Mesendoderm (in vitro differentiated cells): ENCODE measurements around the gene LGALS12.

Experiments used
- DNase-seq: peaks from one replicate; pipeline ENCODE4 v3.0.0; 2013
- H2AK5ac ChIP-seq: 2 replicates; pipeline ENCODE4 v1.6.1; 2013; ENCODE audit warnings: low read length, inconsistent platforms
- H2BK120ac ChIP-seq: 2 replicates; pipeline ENCODE4 v1.6.1; 2013; ENCODE audit warnings: low read depth, mild to moderate bottlenecking, low read length, moderate library complexity, mixed read lengths
- H2BK15ac ChIP-seq: replicated peaks from 2 replicates; pipeline ENCODE4 v1.6.1; 2013; ENCODE audit warnings: low read depth, mild to moderate bottlenecking, moderate library complexity
- H2BK5ac ChIP-seq: 2 replicates; pipeline ENCODE4 v1.6.1; 2013; ENCODE audit warnings: low read length, inconsistent platforms
- H3K18ac ChIP-seq: 2 replicates; pipeline ENCODE4 v1.6.1; 2013; ENCODE audit warnings: mild to moderate bottlenecking, low read length, mixed read lengths
- H3K23ac ChIP-seq: one replicate; pipeline ENCODE4 v1.6.1; 2013; ENCODE audit warnings: low read length
- H3K27ac ChIP-seq: 2 replicates; pipeline ENCODE4 v1.5.1; 2013; ENCODE audit warnings: low read depth, mild to moderate bottlenecking, inconsistent platforms, low read length, moderate library complexity
- H3K27me3 ChIP-seq: 2 replicates; pipeline ENCODE4 v1.6.1; 2013; ENCODE audit warnings: low read length, control low read depth, mild to moderate bottlenecking, inconsistent platforms; ENCODE audit not compliant: insufficient read depth, poor library complexity
- H3K36me3 ChIP-seq: 2 replicates; pipeline ENCODE4 v1.6.1; 2013; ENCODE audit warnings: low read length, inconsistent platforms; ENCODE audit not compliant: control insufficient read depth, insufficient read depth
- H3K4ac ChIP-seq: one replicate; pipeline ENCODE4 v1.6.1; 2013; ENCODE audit warnings: low read depth, mild to moderate bottlenecking, low read length, moderate library complexity
- H3K4me1 ChIP-seq: 2 replicates; pipeline ENCODE4 v1.6.1; 2013; ENCODE audit warnings: low read depth, low read length, inconsistent platforms; ENCODE audit not compliant: control insufficient read depth
- H3K4me2 ChIP-seq: 2 replicates; pipeline ENCODE4 v1.6.1; 2013; ENCODE audit warnings: low read length
- H3K4me3 ChIP-seq: 2 replicates; pipeline ENCODE4 v1.5.1; 2013; ENCODE audit warnings: mild to moderate bottlenecking, low read length
- H3K56ac ChIP-seq: one replicate; pipeline ENCODE4 v1.6.1; 2013; ENCODE audit warnings: low read length
- H3K79me1 ChIP-seq: 2 replicates; pipeline ENCODE4 v1.6.1; 2013; ENCODE audit warnings: low read length, inconsistent platforms
- H3K79me2 ChIP-seq: 2 replicates; pipeline ENCODE4 v1.6.1; 2013; ENCODE audit warnings: mild to moderate bottlenecking, low read length; ENCODE audit not compliant: control insufficient read depth, insufficient read depth
- H3K9ac ChIP-seq: 2 replicates; pipeline ENCODE4 v1.6.1; 2013; ENCODE audit warnings: low read length, inconsistent platforms
- H4K5ac ChIP-seq: one replicate; pipeline ENCODE4 v1.6.1; 2013; ENCODE audit warnings: low read length
- H4K8ac ChIP-seq: one replicate; pipeline ENCODE4 v1.6.1; 2013; ENCODE audit warnings: low read depth, mild to moderate bottlenecking, control low read depth, low read length, moderate library complexity
- WGBS: extraction: QIAGEN DNeasy Blood & Tissue Kit; methylation state at CpG from one replicate; pipeline ENCODE4 v1.1.7; 2013; ENCODE audit warnings: low lambda C conversion rate, missing lambda C conversion rate; ENCODE audit not compliant: insufficient coverage; ENCODE audit errors: extremely low coverage; 5-methylcytosine and 5-hydroxymethylcytosine counted together

LGALS12 gene

GRCh38 chr11:63551889-63552266 lies 46.0 kb downstream of the LGALS12 start:
- H2AK5ac ChIP-seq = no peak overlapping the region
- H3K79me2 ChIP-seq = no peaks in the 10 kb centered on the region
- H3K18ac ChIP-seq = no peak overlapping the region
- H4K5ac ChIP-seq = no peak overlapping the region
- no peak overlapping the region for H3K9ac ChIP-seq
- no peak overlapping the region for H3K4me3 ChIP-seq
- H2BK15ac ChIP-seq = no peak overlapping the region
- H4K8ac ChIP-seq = no peak overlapping the region
- H3K23ac ChIP-seq = no peak overlapping the region
- H3K4ac ChIP-seq = no peak overlapping the region
- WGBS = no CpG with 5 or more reads among the region's 6 CpGs
- H3K79me1 ChIP-seq = no peaks in the 10 kb centered on the region
- H3K4me2 ChIP-seq = no peak overlapping the region
- H3K56ac ChIP-seq = no peak overlapping the region
- H3K4me1 ChIP-seq = no peaks in the 10 kb centered on the region
- no peak overlapping the region for H2BK120ac ChIP-seq
- H3K27me3 ChIP-seq = no peaks in the 10 kb centered on the region
- DNase-seq = no peak
- no peaks in the 10 kb centered on the region for H3K36me3 ChIP-seq
- H3K27ac ChIP-seq = no peak overlapping the region
- no peak overlapping the region for H2BK5ac ChIP-seq

GRCh38 chr11:63552921-63553320 lies 47.0 kb downstream of the LGALS12 start:
- H3K36me3 ChIP-seq = no peaks in the 10 kb centered on the region
- WGBS = no CpG with 5 or more reads among the region's 7 CpGs
- no peak overlapping the region for H2AK5ac ChIP-seq
- no peak overlapping the region for H3K9ac ChIP-seq
- no peaks in the 10 kb centered on the region for H3K27me3 ChIP-seq
- no peak overlapping the region for H3K18ac ChIP-seq
- no peak overlapping the region for H3K4me2 ChIP-seq
- H4K8ac ChIP-seq = no peak overlapping the region
- H3K79me2 ChIP-seq = no peaks in the 10 kb centered on the region
- no peak overlapping the region for H3K4ac ChIP-seq
- H2BK5ac ChIP-seq = no peak overlapping the region
- H4K5ac ChIP-seq = no peak overlapping the region
- no peak overlapping the region for H3K4me3 ChIP-seq
- no peak overlapping the region for H3K56ac ChIP-seq
- no peak overlapping the region for H3K23ac ChIP-seq
- H3K4me1 ChIP-seq = no peaks in the 10 kb centered on the region
- H3K27ac ChIP-seq = no peak overlapping the region
- H2BK120ac ChIP-seq = no peak overlapping the region
- DNase-seq = no peak
- H3K79me1 ChIP-seq = no peaks in the 10 kb centered on the region
- H2BK15ac ChIP-seq = no peak overlapping the region

DNA sequence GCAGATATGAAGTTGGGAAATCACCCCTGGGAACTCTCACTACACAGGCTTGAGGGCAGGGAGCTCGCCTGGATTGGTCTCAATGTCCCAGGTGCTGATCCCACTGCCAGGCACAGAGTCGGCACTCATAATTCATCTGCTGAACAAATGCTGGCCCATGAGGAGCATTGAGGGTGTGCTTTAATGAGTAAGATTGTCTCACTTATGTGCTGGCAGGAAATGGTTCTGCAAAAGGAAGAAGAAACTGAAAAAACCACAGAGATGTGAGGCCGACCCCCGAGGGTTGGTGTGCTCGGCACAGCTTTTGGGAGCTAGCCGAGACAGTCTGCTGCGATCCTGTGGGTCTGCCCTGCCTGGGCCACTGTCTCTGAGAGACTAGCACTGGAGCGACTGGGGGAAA lies 47.9 kb downstream of the LGALS12 start:
- H3K4me1 ChIP-seq = no peaks in the 10 kb centered on the region
- H3K18ac ChIP-seq = no peak overlapping the region
- no peak overlapping the region for H3K56ac ChIP-seq
- WGBS = no CpG with 5 or more reads among the region's 8 CpGs
- no peaks in the 10 kb centered on the region for H3K27me3 ChIP-seq
- H3K4me2 ChIP-seq = no peak overlapping the region
- no peak for DNase-seq
- H4K8ac ChIP-seq = no peak overlapping the region
- no peak overlapping the region for H2BK120ac ChIP-seq
- no peak overlapping the region for H3K27ac ChIP-seq
- no peaks in the 10 kb centered on the region for H3K79me2 ChIP-seq
- no peaks in the 10 kb centered on the region for H3K79me1 ChIP-seq
- no peaks in the 10 kb centered on the region for H3K36me3 ChIP-seq
- no peak overlapping the region for H3K4me3 ChIP-seq
- no peak overlapping the region for H4K5ac ChIP-seq
- H3K4ac ChIP-seq = no peak overlapping the region
- H2BK15ac ChIP-seq = no peak overlapping the region
- H3K23ac ChIP-seq = no peak overlapping the region
- no peak overlapping the region for H2BK5ac ChIP-seq
- H2AK5ac ChIP-seq = no peak overlapping the region
- H3K9ac ChIP-seq = no peak overlapping the region

GRCh38 chr11:63554877-63555223 lies 49.0 kb downstream of the LGALS12 start:
- Histone ChIP-seq H3K56ac (no peak overlapping the region), H3K36me3 (no peaks in the 10 kb centered on the region)
- DNase-seq = no peak

DNA sequence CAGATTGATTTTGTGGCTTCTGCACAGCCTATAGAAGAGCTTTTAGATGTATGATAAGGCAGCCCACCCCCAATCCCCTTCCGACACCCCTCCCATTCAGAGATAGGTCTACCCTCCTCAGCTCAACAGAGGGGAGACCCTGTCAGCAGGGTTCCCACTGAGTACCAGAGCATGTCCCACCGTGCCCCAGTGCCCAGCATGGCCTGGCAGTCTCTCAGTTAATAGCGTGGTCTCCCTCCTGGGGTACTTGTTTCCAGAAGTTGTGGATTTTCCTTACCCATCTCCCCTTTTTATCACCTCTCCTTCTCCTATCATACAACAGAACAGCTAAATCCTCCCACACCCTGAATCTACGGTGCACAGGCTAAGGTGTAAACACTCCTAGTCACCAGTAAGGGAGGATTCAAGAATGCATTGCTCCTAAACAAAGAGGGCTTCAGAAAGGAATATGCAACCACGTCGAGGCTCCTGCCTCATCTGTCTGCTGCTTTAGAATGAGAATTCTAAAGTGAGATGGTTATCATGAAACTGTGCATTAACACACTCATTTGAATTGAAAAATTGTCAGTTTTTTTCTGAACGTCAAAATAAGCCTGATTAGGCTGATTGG lies 50.6 kb downstream of the LGALS12 start:
- Histone ChIP-seq H3K36me3 (no peaks in the 10 kb centered on the region), H3K18ac (no peak overlapping the region), H3K4me1 (no peaks in the 10 kb centered on the region), H3K79me1 (no peaks in the 10 kb centered on the region), H4K5ac (no peak overlapping the region), H3K56ac (no peak overlapping the region), H2BK5ac (no peak overlapping the region), H3K4me3 (no peak overlapping the region), H3K79me2 (no peaks in the 10 kb centered on the region), H3K27me3 (no peaks in the 10 kb centered on the region), H3K27ac (no peak overlapping the region), H3K4ac (no peak overlapping the region), H3K23ac (no peak overlapping the region), H3K4me2 (no peak overlapping the region), H3K9ac (no peak overlapping the region), H2AK5ac (no peak overlapping the region), H2BK120ac (no peak overlapping the region), H4K8ac (no peak overlapping the region), H2BK15ac (no peak overlapping the region)
- no CpG with 5 or more reads among the region's 7 CpGs for WGBS
- DNase-seq = no peak

More at GRCh38 chr11:63554877-63555223, 49.0 kb downstream of the LGALS12 start:
- Histone ChIP-seq H3K79me1 (no peaks in the 10 kb centered on the region), H3K27ac (no peak overlapping the region), H3K18ac (no peak overlapping the region), H2AK5ac (no peak overlapping the region), H2BK15ac (no peak overlapping the region), H3K9ac (no peak overlapping the region), H3K4me1 (no peaks in the 10 kb centered on the region), H3K4me3 (no peak overlapping the region), H3K4me2 (no peak overlapping the region), H2BK120ac (no peak overlapping the region), H4K8ac (no peak overlapping the region), H4K5ac (no peak overlapping the region), H2BK5ac (no peak overlapping the region), H3K23ac (no peak overlapping the region), H3K4ac (no peak overlapping the region), H3K79me2 (no peaks in the 10 kb centered on the region), H3K27me3 (no peaks in the 10 kb centered on the region)
- WGBS = no CpG with 5 or more reads among the region's 4 CpGs

DNA sequence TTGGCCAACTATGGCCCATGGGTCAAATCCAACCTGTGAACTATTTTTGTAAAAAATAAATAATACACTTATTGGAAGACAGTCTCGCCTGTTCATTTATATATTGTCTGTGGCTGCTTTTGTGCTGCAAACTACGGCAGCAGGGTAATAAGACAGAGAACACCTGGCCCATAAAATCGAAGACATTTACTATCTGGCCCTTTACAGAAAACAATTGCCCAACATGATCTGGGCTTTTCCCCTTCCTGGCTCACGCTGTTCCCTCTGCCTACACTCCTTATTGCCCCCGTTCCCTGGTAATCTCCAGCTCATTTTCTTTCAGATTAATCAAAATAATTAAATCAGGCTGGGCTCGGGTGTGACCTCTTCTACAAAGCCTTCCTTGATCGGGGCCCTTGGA lies 51.7 kb downstream of the LGALS12 start:
- H3K36me3 ChIP-seq = no peaks in the 10 kb centered on the region
- H3K9ac ChIP-seq = no peak overlapping the region
- no peaks in the 10 kb centered on the region for H3K27me3 ChIP-seq
- no peak overlapping the region for H3K4me3 ChIP-seq
- no peak overlapping the region for H3K56ac ChIP-seq
- H3K79me2 ChIP-seq = no peaks in the 10 kb centered on the region
- no peak overlapping the region for H3K18ac ChIP-seq
- H2BK15ac ChIP-seq = no peak overlapping the region
- H4K5ac ChIP-seq = no peak overlapping the region
- H3K79me1 ChIP-seq = no peaks in the 10 kb centered on the region
- H2BK120ac ChIP-seq = no peak overlapping the region
- H3K27ac ChIP-seq = no peak overlapping the region
- no peak overlapping the region for H3K23ac ChIP-seq
- no peak overlapping the region for H3K4me2 ChIP-seq
- H2AK5ac ChIP-seq = no peak overlapping the region
- no CpG with 5 or more reads among the region's 7 CpGs for WGBS
- DNase-seq = no peak
- no peak overlapping the region for H3K4ac ChIP-seq
- no peaks in the 10 kb centered on the region for H3K4me1 ChIP-seq
- H4K8ac ChIP-seq = no peak overlapping the region
- no peak overlapping the region for H2BK5ac ChIP-seq
